IMR-90 (cell line): ENCODE measurements around the gene IFRD2. TPM values are rescaled to one million over a fixed set of nuclear protein-coding genes. Genes with fewer than 3 reads are reported as not detected.

Experiments
- ATAC-seq: fragments of 200-7000 bp; cut with Tn5 transposase; 2 replicates; pipeline ENCODE4 v1.9.1; 2020; ENCODE audit warnings: low read depth, mild to moderate bottlenecking, moderate library complexity
- BruUV-seq: library from RNA; stranded (reverse); fragments of 400-500 nt; replicated peaks from 2 replicates; lab custom pipeline; 2021; lab: Mats Ljungman, UMichigan
- CTCF ChIA-PET: fragments of 300-600 bp; formaldehyde crosslinking; extraction: SDS; loops from one replicate; lab custom pipeline; 2021; ENCODE audit warnings: antibody characterized with exemption; lab: Yijun Ruan, JAX
- POLR2A ChIA-PET: fragments of 300-600 bp; sonication (Branson Sonifier 250); formaldehyde crosslinking; loops from one replicate; lab custom pipeline; 2022; ENCODE audit warnings: antibody characterized with exemption; ENCODE audit not compliant: unreplicated experiment; lab: Charles Lee
- DNase-seq: peaks from one replicate; pipeline ENCODE4 v3.0.0; 2013
- H2AFZ ChIP-seq: replicated peaks from 2 replicates; pipeline ENCODE3; 2013; ENCODE audit warnings: low read length, mild to moderate bottlenecking; ENCODE audit not compliant: poor library complexity
- H2AK5ac ChIP-seq: 2 replicates; pipeline ENCODE4 v1.6.1; 2013; ENCODE audit warnings: low read depth, low read length, inconsistent platforms
- H2AK9ac ChIP-seq: replicated peaks from 2 replicates; pipeline ENCODE3; 2013; ENCODE audit warnings: mild to moderate bottlenecking, low read depth, low read length, moderate library complexity; ENCODE audit not compliant: poor library complexity
- H2BK120ac ChIP-seq: 2 replicates; pipeline ENCODE4 v1.6.1; 2013; ENCODE audit warnings: low read depth, low read length, inconsistent platforms
- H2BK15ac ChIP-seq: 3 replicates; pipeline ENCODE4 v1.6.1; 2013; ENCODE audit warnings: low read depth, low read length, inconsistent platforms
- H2BK20ac ChIP-seq: 2 replicates; pipeline ENCODE4 v1.6.1; 2013; ENCODE audit warnings: low read depth, mild to moderate bottlenecking, inconsistent platforms, low read length, moderate library complexity
- H2BK5ac ChIP-seq: 2 replicates; pipeline ENCODE4 v1.6.1; 2013; ENCODE audit warnings: mild to moderate bottlenecking, low read depth, low read length, inconsistent platforms; ENCODE audit not compliant: poor library complexity, severe bottlenecking
- H3K14ac ChIP-seq: replicated peaks from 2 replicates; pipeline ENCODE4 v1.6.1; 2013; ENCODE audit warnings: low read depth, low read length, inconsistent platforms
- H3K18ac ChIP-seq: 2 replicates; pipeline ENCODE4 v1.6.1; 2013; ENCODE audit warnings: low read depth, low read length, control low read depth
- H3K23ac ChIP-seq: 2 replicates; pipeline ENCODE4 v1.6.1; 2013; ENCODE audit warnings: low read depth, low read length, inconsistent platforms
- H3K27ac ChIP-seq: 2 replicates; pipeline ENCODE4 v1.5.1; 2013; ENCODE audit warnings: mild to moderate bottlenecking, control low read depth, low read length; ENCODE audit not compliant: insufficient read depth
- H3K27me3 ChIP-seq: 2 replicates; pipeline ENCODE4 v1.6.1; 2013; ENCODE audit warnings: low read length; ENCODE audit not compliant: control insufficient read depth, insufficient read depth
- H3K36me3 ChIP-seq: 2 replicates; pipeline ENCODE4 v1.6.1; 2013; ENCODE audit warnings: low read length, mixed read lengths; ENCODE audit not compliant: control insufficient read depth, insufficient read depth
- H3K4ac ChIP-seq: 2 replicates; pipeline ENCODE4 v1.6.1; 2013; ENCODE audit warnings: low read depth, low read length, inconsistent platforms
- H3K4me1 ChIP-seq: 2 replicates; pipeline ENCODE4 v1.6.1; 2013; ENCODE audit warnings: low read length, mixed read lengths; ENCODE audit not compliant: control insufficient read depth, insufficient read depth
- H3K4me2 ChIP-seq: 2 replicates; pipeline ENCODE4 v1.6.1; 2013; ENCODE audit warnings: low read depth, mild to moderate bottlenecking, control low read depth, low read length, moderate library complexity
- H3K4me3 ChIP-seq: 2 replicates; pipeline ENCODE4 v1.5.1; 2013; ENCODE audit warnings: low read depth, mild to moderate bottlenecking, control low read depth, low read length, moderate library complexity; ENCODE audit not compliant: insufficient read depth
- H3K56ac ChIP-seq: 2 replicates; pipeline ENCODE4 v1.6.1; 2013; ENCODE audit warnings: low read length, inconsistent platforms; ENCODE audit not compliant: insufficient read depth; ENCODE audit errors: extremely low read depth
- H3K79me1 ChIP-seq, 2 experiments: 2 replicates each; pipeline ENCODE4 v1.6.1; 2013; ENCODE audit warnings: low read length in 2 of 2, inconsistent platforms in 1 of 2, low read depth in 1 of 2
- H3K9ac ChIP-seq: 2 replicates; pipeline ENCODE4 v1.6.1; 2013; ENCODE audit warnings: low read depth, low read length, control low read depth
- H3K9me1 ChIP-seq: 2 replicates; pipeline ENCODE4 v1.6.1; 2013; ENCODE audit warnings: low read length, inconsistent platforms; ENCODE audit not compliant: insufficient read depth
- H3K9me3 ChIP-seq: 2 replicates; pipeline ENCODE4 v1.6.1; 2013; ENCODE audit warnings: low read length; ENCODE audit not compliant: control insufficient read depth, insufficient read depth
- H4K20me1 ChIP-seq: 2 replicates; pipeline ENCODE4 v1.6.1; 2013; ENCODE audit warnings: low read length, inconsistent platforms; ENCODE audit not compliant: insufficient read depth
- H4K5ac ChIP-seq: 2 replicates; pipeline ENCODE4 v1.6.1; 2013; ENCODE audit warnings: mild to moderate bottlenecking, low read depth, low read length, control low read depth
- H4K8ac ChIP-seq, 2 experiments: 2 replicates each; pipeline ENCODE4 v1.6.1; 2013; ENCODE audit warnings: low read depth in 2 of 2, low read length in 2 of 2, control low read depth in 1 of 2, inconsistent platforms in 1 of 2
- H4K91ac ChIP-seq: 2 replicates; pipeline ENCODE4 v1.6.1; 2013; ENCODE audit warnings: low read depth, low read length, inconsistent platforms; ENCODE audit not compliant: insufficient read depth
- BHLHE40 ChIP-seq: fragments of 150-350 bp; IDR thresholded peaks from 2 replicates; pipeline ENCODE4 v1.6.1; 2016; ENCODE audit warnings: mild to moderate bottlenecking, low read depth, low read length
- CEBPB ChIP-seq: IDR thresholded peaks from 2 replicates; pipeline ENCODE4 v1.6.1; 2012; ENCODE audit warnings: low read depth, low read length, improper control_type of control experiment
- CHD1 ChIP-seq: IDR thresholded peaks from 2 replicates; pipeline ENCODE4 v1.6.1; 2012; ENCODE audit warnings: low read depth, low read length, improper control_type of control experiment
- CTCF ChIP-seq: conservative IDR thresholded peaks from 2 replicates; pipeline ENCODE4 v1.5.1; 2012; ENCODE audit warnings: mild to moderate bottlenecking, low read depth, low read length, improper control_type of control experiment
- ELK1 ChIP-seq: fragments of 150-350 bp; IDR thresholded peaks from 2 replicates; pipeline ENCODE4 v1.6.1; 2016; ENCODE audit warnings: low read depth, mild to moderate bottlenecking, low read length, moderate library complexity, borderline replicate concordance
- FOS ChIP-seq: fragments of 150-350 bp; IDR thresholded peaks from 2 replicates; pipeline ENCODE4 v1.6.1; 2016; ENCODE audit warnings: low read depth, low read length
- MAFK ChIP-seq: IDR thresholded peaks from 2 replicates; pipeline ENCODE4 v1.6.1; 2012; ENCODE audit warnings: low read depth, low read length, improper control_type of control experiment
- MAZ ChIP-seq: IDR thresholded peaks from 2 replicates; pipeline ENCODE4 v1.6.1; 2012; ENCODE audit warnings: low read depth, mild to moderate bottlenecking, low read length, improper control_type of control experiment, moderate library complexity, borderline replicate concordance
- MXI1 ChIP-seq: IDR thresholded peaks from 2 replicates; pipeline ENCODE4 v1.6.1; 2012; ENCODE audit warnings: low read depth, mild to moderate bottlenecking, low read length, moderate library complexity, borderline replicate concordance
- NFE2L2 ChIP-seq: fragments of 150-350 bp; IDR thresholded peaks from 2 replicates; pipeline ENCODE4 v1.6.1; 2016; ENCODE audit warnings: low read depth, mild to moderate bottlenecking, low read length
- POLR2A ChIP-seq: IDR thresholded peaks from 2 replicates; pipeline ENCODE4 v1.6.1; 2012; ENCODE audit warnings: mild to moderate bottlenecking, low read depth, low read length
- RAD21 ChIP-seq: IDR thresholded peaks from 2 replicates; pipeline ENCODE4 v1.6.1; 2012; ENCODE audit warnings: low read length, improper control_type of control experiment
- RCOR1 ChIP-seq: IDR thresholded peaks from 2 replicates; pipeline ENCODE4 v1.6.1; 2012; ENCODE audit warnings: mild to moderate bottlenecking, low read length, improper control_type of control experiment; ENCODE audit not compliant: insufficient replicate concordance
- RFX5 ChIP-seq: IDR thresholded peaks from 2 replicates; pipeline ENCODE4 v1.8.0; 2012; ENCODE audit warnings: low read depth, mild to moderate bottlenecking, low read length, moderate library complexity
- SMC3 ChIP-seq: fragments of 150-350 bp; IDR thresholded peaks from 2 replicates; pipeline ENCODE4 v1.6.1; 2016; ENCODE audit warnings: low read depth, mild to moderate bottlenecking, antibody characterized with exemption, low read length, moderate library complexity
- USF2 ChIP-seq: fragments of 150-350 bp; IDR thresholded peaks from 2 replicates; pipeline ENCODE4 v1.6.1; 2017; ENCODE audit warnings: mild to moderate bottlenecking, antibody characterized with exemption, low read length, low read depth
- WGBS, 2 experiments: methylation state at CpG; one replicate each; pipeline versions ENCODE4 v1.1.5 to v1.1.7; 2013; ENCODE audit warnings: missing lambda C conversion rate in 2 of 2; ENCODE audit not compliant: insufficient read length in 1 of 2; ENCODE audit errors: extremely low coverage in 2 of 2; 5-methylcytosine and 5-hydroxymethylcytosine counted together
- dilution Hi-C: fragments of 300-500 bp; cut with HindIII; formaldehyde crosslinking; loops from one replicate; pipeline ENCODE4 v1.14.3; 2018; ENCODE audit warnings: low sequenced_read_pairs; ENCODE audit not compliant: unreplicated experiment
- in situ Hi-C: fragments of 300-500 bp; cut with MboI; formaldehyde crosslinking; loops from 3 replicates; pipeline ENCODE4 v1.14.3; 2019; ENCODE audit warnings: low sequenced_read_pairs, inconsistent platforms, mixed read lengths
- intact Hi-C: fragments of 100-400 bp; cut with micrococcal nuclease; formaldehyde crosslinking; loops from 2 replicates; pipeline ENCODE4 v1.10.0; 2022
- polyA plus RNA-seq, 3 experiments: library from polyadenylated mRNA; depleted of rRNA; stranded (reverse); fragments of >200 nt; gene quantifications; 2 replicates each; pipeline ENCODE4 v1.2.3, GENCODE V29; 2012; ENCODE audit warnings: low replicate concordance in 1 of 3
- total RNA-seq: library from RNA; depleted of rRNA; stranded (reverse); fragments of >200 nt; gene quantifications from 2 replicates; pipeline ENCODE4 v1.2.3, GENCODE V29; 2012

Gene IFRD2
- total and polyA plus RNA-seq, 2 of the 4 experiments (the other 2 are of a cell fraction), result 52.7 to 79.1 TPM

GRCh38 chr3:50331364-50331907 lies 39.2 kb upstream of the IFRD2 start:
- 99% methylated on average over 11 of the region's 19 CpGs; no CpG with 5 or more reads in 1 of the 2 experiments for WGBS, 2 experiments
- Histone ChIP-seq H3K4me2 (no peak overlapping the region), H3K9me3 (no peaks in the 10 kb centered on the region), H3K56ac (no peak overlapping the region), H3K9me1 (peaks cover 16% of the 10 kb centered on the region), H3K14ac (no peak overlapping the region), H2BK15ac (no peak overlapping the region), H2AFZ (no peak overlapping the region), H2BK20ac (no peak overlapping the region), H2AK5ac (no peak overlapping the region), H3K4me1 (peaks cover 21% of the 10 kb centered on the region), H4K20me1 (peaks cover 55% of the 10 kb centered on the region), H2BK5ac (no peak overlapping the region), H3K4ac (no peak overlapping the region), H3K36me3 (peaks cover 32% of the 10 kb centered on the region), H3K18ac (no peak overlapping the region), H2BK120ac (no peak overlapping the region), H3K79me1 (peaks cover 40 to 62% of the 10 kb centered on the region in 2 experiments), H3K23ac (no peak overlapping the region), H3K27ac (no peak overlapping the region), H4K8ac (no peak overlapping the region), H3K4me3 (no peak overlapping the region), H2AK9ac (no peak overlapping the region), H4K91ac (no peak overlapping the region), H3K27me3 (no peaks in the 10 kb centered on the region), H3K9ac (no peak overlapping the region), H4K5ac (no peak overlapping the region)
- ChIA-PET CTCF (no interaction called here), POLR2A (no interaction called here)
- DNase-seq (no peak), ATAC-seq (no peak)
- in situ Hi-C loops, result loop anchor here (25.0 kb wide), 3 partner anchors 1056 to 1831 kb away; partner anchors contain the start of genes ABHD14B, GPR62, MANF and PCBP4
- dilution Hi-C loops, result no loop called here
- no peak for TF ChIP-seq MXI1
- TF ChIP-seq FOS, result no peak
- no peak for TF ChIP-seq CEBPB
- TF ChIP-seq POLR2A, result no peak
- TF ChIP-seq SMC3, result no peak
- TF ChIP-seq RFX5, result no peak
- no peak for TF ChIP-seq RAD21
- no peak for TF ChIP-seq CHD1
- TF ChIP-seq MAFK, result no peak
- no peak for TF ChIP-seq USF2
- TF ChIP-seq ELK1, result no peak
- TF ChIP-seq NFE2L2, result no peak
- no peak for TF ChIP-seq CTCF
- TF ChIP-seq BHLHE40, result no peak
- TF ChIP-seq RCOR1, result no peak
- TF ChIP-seq MAZ, result no peak
- intact Hi-C loops, result no loop called here
- BruUV-seq, result no TSS peak
